ENCODE measurements around the gene TRABD2A.
"Not testable (repeated sequence)": the region's sequence is repeated elsewhere in the genome, so short reads cannot be mapped to it uniquely, and the experiment has no call there.

The TRABD2A gene

GRCh38 chr2:84878896-84879583, 1.8 kb downstream of the TRABD2A start:
- DNase-seq = no peak

GRCh38 chr2:84878459-84878858, 2.4 kb downstream of the TRABD2A start:
- DNase-seq = no peak

- DNase-seq = no peak
These were observed 4.5 kb downstream of the TRABD2A start for GRCh38 chr2:84876369-84876768.

- not testable (repeated sequence) for DNase-seq
These were observed 5.3 kb downstream of the TRABD2A start for GRCh38 chr2:84875619-84876018.

GRCh38 chr2:84875213-84875560, 5.7 kb downstream of the TRABD2A start:
- no peak for DNase-seq

GRCh38 chr2:84874381-84875212, 6.3 kb downstream of the TRABD2A start:
- no peak for DNase-seq

- no peak for DNase-seq
These were observed 7.5 kb downstream of the TRABD2A start for GRCh38 chr2:84873350-84873749.

- DNase-seq = not testable (repeated sequence)
These were observed 8.2 kb downstream of the TRABD2A start for GRCh38 chr2:84872691-84873090.

GRCh38 chr2:84870306-84870705, 10.6 kb downstream of the TRABD2A start:
- no peak for DNase-seq

- DNase-seq = not testable (repeated sequence)
These were observed 12.6 kb downstream of the TRABD2A start for GRCh38 chr2:84868327-84868726.

- DNase-seq = no peak
These were observed 14.8 kb downstream of the TRABD2A start for GRCh38 chr2:84866122-84866521.

- no peak for DNase-seq
These were observed 15.6 kb downstream of the TRABD2A start for GRCh38 chr2:84865181-84865783.

- no peak for DNase-seq
These were observed 18.9 kb downstream of the TRABD2A start for GRCh38 chr2:84862006-84862405.

- DNase-seq = no peak
These were observed 19.3 kb downstream of the TRABD2A start for GRCh38 chr2:84861539-84861938.

- DNase-seq = no peak
These were observed 21.9 kb downstream of the TRABD2A start for GRCh38 chr2:84858937-84859336.

GRCh38 chr2:84858123-84858522, 22.8 kb downstream of the TRABD2A start:
- DNase-seq = no peak

GRCh38 chr2:84857566-84857965, 23.3 kb downstream of the TRABD2A start:
- no peak for DNase-seq

- DNase-seq = no peak
These were observed 24.1 kb downstream of the TRABD2A start for GRCh38 chr2:84856787-84857186.

GRCh38 chr2:84855731-84856130, 25.2 kb downstream of the TRABD2A start:
- no peak for DNase-seq

GRCh38 chr2:84854850-84855249, 26.0 kb downstream of the TRABD2A start:
- DNase-seq = no peak

GRCh38 chr2:84851876-84852275, 29.0 kb downstream of the TRABD2A start:
- no peak for DNase-seq

- no peak for DNase-seq
These were observed 30.4 kb downstream of the TRABD2A start for GRCh38 chr2:84850471-84850870.

- no peak for DNase-seq
These were observed 31.5 kb downstream of the TRABD2A start for GRCh38 chr2:84849271-84849952.
